A673 (cell line): ENCODE measurements around the gene GGA1. TPM values are rescaled to one million over a fixed set of nuclear protein-coding genes. Genes with fewer than 3 reads are reported as not detected.

Experiments used
- BruUV-seq: library from RNA; stranded (reverse); fragments of 400-500 nt; replicated peaks from 2 replicates; lab custom pipeline; 2021; lab: Mats Ljungman, UMichigan
- CTCF ChIA-PET: fragments of 300-600 bp; sonication (Branson Sonifier 250); formaldehyde crosslinking; loops from one replicate; lab custom pipeline; 2022; ENCODE audit warnings: antibody characterized with exemption; lab: Charles Lee
- POLR2A ChIA-PET: fragments of 300-600 bp; sonication (Branson Sonifier 250); formaldehyde crosslinking; loops from one replicate; lab custom pipeline; 2022; ENCODE audit warnings: antibody characterized with exemption; ENCODE audit not compliant: low non-redundant PET; lab: Charles Lee
- DNase-seq: peaks from one replicate; pipeline ENCODE4 v3.0.0-alpha.2; 2015; ENCODE audit warnings: low spot score
- H3K27ac ChIP-seq: fragments of 200-600 bp; sonication (generic); 2 replicates; pipeline ENCODE4 v1.5.1; 2016; ENCODE audit warnings: mixed run types, low read depth, mild to moderate bottlenecking, mixed read lengths, antibody characterized with exemption, low read length; ENCODE audit not compliant: poor library complexity, severe bottlenecking
- H3K27me3 ChIP-seq: fragments of 200-600 bp; sonication (generic); replicated peaks from 2 replicates; pipeline ENCODE4 v1.6.1; 2017; ENCODE audit warnings: mixed run types, low read depth, mild to moderate bottlenecking, mixed read lengths, antibody characterized with exemption, low read length; ENCODE audit not compliant: insufficient read depth, poor library complexity
- H3K36me3 ChIP-seq: fragments of 200-600 bp; sonication (generic); 2 replicates; pipeline ENCODE4 v1.6.1; 2016; ENCODE audit warnings: mixed run types, mild to moderate bottlenecking, mixed read lengths, antibody characterized with exemption, low read length; ENCODE audit not compliant: insufficient read depth, poor library complexity, severe bottlenecking
- H3K4me1 ChIP-seq: fragments of 200-600 bp; sonication (generic); 2 replicates; pipeline ENCODE4 v1.6.1; 2017; ENCODE audit warnings: mixed run types, mild to moderate bottlenecking, mixed read lengths, antibody characterized with exemption, low read length; ENCODE audit not compliant: insufficient read depth, poor library complexity, severe bottlenecking
- H3K4me3 ChIP-seq: fragments of 200-600 bp; sonication (generic); 2 replicates; pipeline ENCODE4 v1.5.1; 2016; ENCODE audit warnings: low read depth, mixed run types, mild to moderate bottlenecking, mixed read lengths, low read length; ENCODE audit not compliant: poor library complexity, severe bottlenecking
- H3K9me3 ChIP-seq: fragments of 200-600 bp; sonication (generic); 2 replicates; pipeline ENCODE4 v1.6.1; 2016; ENCODE audit warnings: mixed run types, low read depth, mild to moderate bottlenecking, mixed read lengths, antibody characterized with exemption, low read length; ENCODE audit not compliant: poor library complexity, severe bottlenecking
- EZH2 ChIP-seq: fragments of 200-600 bp; sonication (generic); IDR thresholded peaks from 2 replicates; pipeline ENCODE4 v1.6.1; 2017; ENCODE audit warnings: borderline replicate concordance, low read depth, mild to moderate bottlenecking, mixed read lengths, antibody characterized with exemption, low read length; ENCODE audit not compliant: poor library complexity, severe bottlenecking
- intact Hi-C: fragments of 100-400 bp; cut with micrococcal nuclease; formaldehyde crosslinking; loops from one replicate; pipeline ENCODE4 v1.10.0; 2022; ENCODE audit not compliant: unreplicated experiment
- total RNA-seq: library from RNA; stranded (reverse); gene quantifications from 2 replicates; pipeline ENCODE4 v1.2.3, GENCODE V29; 2021
- TF ChIP-seq, protein P1 (sequence below): fragments of 300-800, 200-600 bp; sonication (generic); conservative IDR thresholded peaks from 2 replicates; pipeline ENCODE4 v1.5.1; 2017; ENCODE audit warnings: low read depth, mild to moderate bottlenecking, antibody characterized with exemption, low read length, moderate library complexity, mixed read lengths

GGA1 gene
- total RNA-seq, 1 experiment from 2014 or later, result 74.6 TPM

GRCh38 chr22:37560608-37561211 lies 47.9 kb upstream of the GGA1 start:
- Histone ChIP-seq H3K4me1 (peaks cover 10% of the 10 kb centered on the region), H3K27ac (no peak overlapping the region), H3K27me3 (peaks cover 13% of the 10 kb centered on the region), H3K36me3 (no peaks in the 10 kb centered on the region), H3K4me3 (peak overlapping the region; percentile 47), H3K9me3 (no peaks in the 10 kb centered on the region)
- no peak for DNase-seq
- BruUV-seq, result no TSS peak
- intact Hi-C loops, result loop anchor here (10.0 kb wide), 1 partner anchor 246 kb away; no protein-coding TSS in a partner anchor
- ChIA-PET POLR2A (no interaction called here), CTCF (interaction anchor here (1.4 kb wide), 1 partner anchor 19 kb away, joined by 10 read pairs; no protein-coding TSS in a partner anchor)
- TF ChIP-seq, protein P1, sequence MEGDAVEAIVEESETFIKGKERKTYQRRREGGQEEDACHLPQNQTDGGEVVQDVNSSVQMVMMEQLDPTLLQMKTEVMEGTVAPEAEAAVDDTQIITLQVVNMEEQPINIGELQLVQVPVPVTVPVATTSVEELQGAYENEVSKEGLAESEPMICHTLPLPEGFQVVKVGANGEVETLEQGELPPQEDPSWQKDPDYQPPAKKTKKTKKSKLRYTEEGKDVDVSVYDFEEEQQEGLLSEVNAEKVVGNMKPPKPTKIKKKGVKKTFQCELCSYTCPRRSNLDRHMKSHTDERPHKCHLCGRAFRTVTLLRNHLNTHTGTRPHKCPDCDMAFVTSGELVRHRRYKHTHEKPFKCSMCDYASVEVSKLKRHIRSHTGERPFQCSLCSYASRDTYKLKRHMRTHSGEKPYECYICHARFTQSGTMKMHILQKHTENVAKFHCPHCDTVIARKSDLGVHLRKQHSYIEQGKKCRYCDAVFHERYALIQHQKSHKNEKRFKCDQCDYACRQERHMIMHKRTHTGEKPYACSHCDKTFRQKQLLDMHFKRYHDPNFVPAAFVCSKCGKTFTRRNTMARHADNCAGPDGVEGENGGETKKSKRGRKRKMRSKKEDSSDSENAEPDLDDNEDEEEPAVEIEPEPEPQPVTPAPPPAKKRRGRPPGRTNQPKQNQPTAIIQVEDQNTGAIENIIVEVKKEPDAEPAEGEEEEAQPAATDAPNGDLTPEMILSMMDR, result no peak
- TF ChIP-seq EZH2, result no peak

DNA sequence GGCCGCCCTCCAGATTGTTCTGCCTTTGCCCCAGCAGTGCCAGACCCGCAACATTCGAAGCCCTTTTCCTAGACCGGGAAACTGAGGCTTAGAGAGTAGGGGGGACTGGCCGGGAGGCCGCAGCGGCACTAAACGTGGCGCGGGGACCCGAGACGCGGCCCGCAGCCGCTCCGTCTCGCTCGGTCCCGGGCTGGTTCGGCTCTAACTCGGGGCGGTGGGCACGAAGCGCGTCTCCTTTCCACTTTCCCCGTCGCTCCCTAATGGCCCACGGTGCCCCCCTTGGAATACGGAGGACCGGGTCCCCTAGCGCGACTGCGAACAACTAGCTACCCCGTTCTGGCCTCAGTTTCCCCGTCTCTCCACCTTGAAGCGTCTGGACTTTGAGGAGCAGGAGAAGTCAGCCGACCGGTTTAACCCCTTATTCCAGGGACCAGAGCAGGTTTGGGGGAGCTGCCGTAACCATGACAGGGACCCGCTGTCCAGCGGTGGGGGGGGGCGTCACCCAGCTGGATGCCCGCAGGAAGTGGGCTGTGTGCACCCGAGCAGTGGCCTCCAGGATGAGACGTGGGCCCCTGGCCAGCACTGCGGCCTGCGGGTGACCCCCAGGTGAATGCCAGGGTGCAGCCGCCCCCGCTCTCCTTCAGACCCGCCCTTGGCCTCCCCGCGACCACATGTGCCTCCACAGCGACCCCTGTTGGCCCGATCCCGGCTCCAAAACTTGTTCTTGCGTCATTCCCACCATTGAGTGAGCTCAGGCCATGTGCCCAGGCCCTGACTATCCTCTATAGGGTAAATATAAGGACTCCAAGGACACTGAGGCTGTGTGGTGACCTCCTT lies 47.2 kb upstream of the GGA1 start:
- intact Hi-C loops, result loop anchor here (10.0 kb wide), 1 partner anchor 247 kb away; no protein-coding TSS in a partner anchor
- peaks cover 10% of the 10 kb centered on the region for H3K4me1 ChIP-seq
- no peak overlapping the region for H3K27ac ChIP-seq
- H3K36me3 ChIP-seq, result no peaks in the 10 kb centered on the region
- ChIA-PET CTCF (interaction anchor here (0.5 to 1.4 kb wide), 6 partner anchors 11 to 362 kb away, joined by 3 to 10 read pairs (median 4); no protein-coding TSS in a partner anchor), POLR2A (no interaction called here)
- peak; percentile 85 for DNase-seq
- no peaks in the 10 kb centered on the region for H3K9me3 ChIP-seq
- H3K27me3 ChIP-seq, result peaks cover 13% of the 10 kb centered on the region
- peak overlapping the region; percentile 47 for H3K4me3 ChIP-seq
- no TSS peak for BruUV-seq
- TF ChIP-seq, protein P1, result peak; percentile 84
- TF ChIP-seq EZH2, result peak; percentile 75

DNA sequence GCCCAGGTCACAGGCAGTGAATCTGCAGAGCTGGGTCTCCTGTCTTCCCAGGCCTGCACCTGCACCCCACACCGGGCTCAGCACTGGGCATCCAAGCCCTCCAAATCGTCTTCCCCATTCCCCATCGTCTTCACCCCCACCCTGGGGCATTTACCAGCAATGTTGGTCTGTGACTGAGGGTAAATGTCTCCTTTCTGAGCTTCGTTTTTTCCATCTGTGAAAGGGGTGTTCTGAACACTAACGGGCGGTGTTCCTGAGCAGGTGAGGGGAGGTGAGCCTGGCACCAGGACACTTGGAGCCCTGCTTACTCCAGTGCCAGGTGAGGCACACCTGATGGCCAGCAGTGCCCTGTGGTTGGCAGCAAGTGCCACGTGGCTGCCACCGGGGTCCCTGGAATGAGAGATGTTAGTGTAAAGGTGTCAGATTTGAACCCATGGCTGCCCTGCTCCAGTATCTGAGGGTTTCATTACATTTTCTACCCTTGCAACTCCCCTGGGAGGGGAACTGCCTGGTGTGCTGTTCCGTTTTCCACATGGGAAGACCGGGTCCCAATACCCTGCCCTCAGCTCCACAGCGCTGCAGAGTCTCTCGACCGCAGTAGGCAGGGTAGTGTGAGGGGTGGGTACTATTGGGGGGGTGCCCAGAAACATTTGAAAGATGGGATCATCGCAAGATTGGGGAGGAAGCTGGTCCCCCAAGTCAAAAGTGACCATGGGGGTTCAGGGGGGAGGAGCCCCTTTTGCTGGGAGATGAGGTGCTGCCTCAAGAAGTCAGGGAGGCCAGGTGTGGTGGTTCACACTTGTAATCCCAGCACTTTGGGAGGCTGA lies 46.4 kb upstream of the GGA1 start:
- intact Hi-C loops, result loop anchor here (10.0 kb wide), 1 partner anchor 247 kb away; no protein-coding TSS in a partner anchor
- H3K4me3 ChIP-seq, result no peak overlapping the region
- TF ChIP-seq EZH2, result no peak
- TF ChIP-seq, protein P1, result no peak
- no peaks in the 10 kb centered on the region for H3K36me3 ChIP-seq
- no TSS peak for BruUV-seq
- H3K9me3 ChIP-seq, result no peaks in the 10 kb centered on the region
- H3K27me3 ChIP-seq, result peaks cover 13% of the 10 kb centered on the region
- no peak for DNase-seq
- no peak overlapping the region for H3K27ac ChIP-seq
- CTCF ChIA-PET, result interaction anchor here (0.5 to 1.4 kb wide), 6 partner anchors 12 to 363 kb away, joined by 3 to 10 read pairs (median 4); no protein-coding TSS in a partner anchor
- POLR2A ChIA-PET, result interaction anchor here (1.0 kb wide), 1 partner anchor 344 kb away, joined by 3 read pairs; the partner anchor contains the start of gene MICALL1
- peaks cover 10% of the 10 kb centered on the region for H3K4me1 ChIP-seq
